Gastroesophageal sphincter (tissue), 4 donors: ENCODE results near the gene CTNNA3. TPM values are rescaled to one million over a fixed set of nuclear protein-coding genes. Genes with fewer than 3 reads are reported as not detected.

Experiments used
- ATAC-seq: fragments of 150-250 bp; one replicate; pipeline ENCODE4 v1.9.1; 2016; ENCODE audit warnings: mild to moderate bottlenecking, moderate library complexity
- H3K27ac ChIP-seq, 4 donors: fragments of 200-600 bp; sonication (generic) in 3 of 4; 1 replicate in 3 of 4; 2 replicates in 1 of 4; pipeline ENCODE4 v1.5.1; 2016 to 2019
- H3K27me3 ChIP-seq: fragments of 200-600 bp; sonication (generic); one replicate; pipeline ENCODE4 v1.5.1; 2019
- H3K36me3 ChIP-seq, 2 donors: fragments of 200-600 bp; sonication (generic); one replicate each; pipeline ENCODE4 v1.5.1; 2019; ENCODE audit warnings: control low read depth in 1 of 2
- H3K4me1 ChIP-seq, 3 donors: fragments of 200-600 bp; sonication (generic); 1 replicate in 2 of 3; 2 replicates in 1 of 3; pipeline ENCODE4 v1.5.1; 2016 to 2019; ENCODE audit warnings: control low read depth in 2 of 3
- H3K4me3 ChIP-seq, 2 donors: fragments of 200-600 bp; sonication (generic); one replicate each; pipeline ENCODE4 v1.5.1; 2019; ENCODE audit warnings: mild to moderate bottlenecking in 1 of 2, moderate library complexity in 1 of 2
- H3K9me3 ChIP-seq, 3 donors: fragments of 200-600 bp; sonication (generic); one replicate each; pipeline ENCODE4 v1.5.1; 2017 to 2019; ENCODE audit warnings: control low read depth in 2 of 3
- EP300 ChIP-seq: sonication (generic); formaldehyde crosslinking; IDR thresholded peaks from one replicate; pipeline ENCODE4 v1.6.1; 2017; ENCODE audit warnings: antibody characterized with exemption, mild to moderate bottlenecking
- POLR2A ChIP-seq, 2 donors: fragments of 450-650 bp; IDR thresholded peaks; one replicate each; pipeline ENCODE4 v1.6.1; 2017; ENCODE audit warnings: antibody characterized with exemption in 2 of 2, mild to moderate bottlenecking in 2 of 2, moderate library complexity in 1 of 2
- POLR2AphosphoS5 ChIP-seq: sonication (generic); formaldehyde crosslinking; IDR thresholded peaks from one replicate; pipeline ENCODE4 v1.6.1; 2017; ENCODE audit warnings: antibody characterized with exemption
- WGBS, 2 donors: methylation state at CpG; one replicate each; pipeline ENCODE4 v1.1.5; 2018; ENCODE audit warnings: low coverage in 1 of 2; 5-methylcytosine and 5-hydroxymethylcytosine counted together
- total RNA-seq, 4 donors: library from RNA; depleted of rRNA; stranded (reverse); fragments of >200 nt; gene quantifications; one replicate each; pipeline ENCODE4 v1.1.0, GENCODE V29; 2016
- TF ChIP-seq, protein P1 (sequence below), 4 experiments: fragments of 200-600 bp in 2 of 4; fragments of 450-650 bp in 2 of 4; sonication (generic) in 1 of 4; IDR thresholded peaks; one replicate each; pipeline ENCODE4 v1.5.1; 2017 to 2019; ENCODE audit warnings: antibody characterized with exemption in 4 of 4, mild to moderate bottlenecking in 2 of 4, moderate library complexity in 2 of 4

The CTNNA3 gene
- 10 to 100 TPM in 2 of 4 donors, 1 to 10 TPM in 2; 5.1 to 22.0 (median 13.8) TPM for total RNA-seq

- 3% methylated on average over 6 of the region's 6 CpGs; no CpG with 5 or more reads in 1 of the 2 donors for WGBS, 2 donors
- Histone ChIP-seq H3K4me3 (peak within 1 kb of the TSS; percentile 44 to 67), H3K9me3 (no peaks in the 10 kb centered on the region), H3K4me1 (peaks cover 0 to 31% (median 6%) of the 10 kb centered on the region in 3 donors), H3K27me3 (no peaks in the 10 kb centered on the region), H3K36me3 (no peaks in the 10 kb centered on the region), H3K27ac (peak within 1 kb of the TSS; percentile 60 to 81 (median 66))
- TF ChIP-seq EP300 (no peak), POLR2AphosphoS5 (peak; percentile 46), POLR2A (IDR thresholded peaks at IDR 0.05) (no peak)
- ATAC-seq = no peak
These were observed at the start of gene CTNNA3 for GRCh38 chr10:67696029-67696428. Gene CTNNA3, minus strand, starts transcription at chr10:67696195.

- H3K36me3 ChIP-seq = no peaks in the 10 kb centered on the region
- H3K9me3 ChIP-seq = no peaks in the 10 kb centered on the region
- no peaks in the 10 kb centered on the region for H3K4me1 ChIP-seq
- H3K27me3 ChIP-seq = no peaks in the 10 kb centered on the region
- no peak overlapping the region for H3K4me3 ChIP-seq
- no peak overlapping the region for H3K27ac ChIP-seq
- 88 to 98% methylated on average over 4 of the region's 4 CpGs for WGBS, 2 donors
- TF ChIP-seq POLR2A (IDR thresholded peaks at IDR 0.05) (no peak), EP300 (no peak), POLR2AphosphoS5 (no peak)
- TF ChIP-seq, protein P1, sequence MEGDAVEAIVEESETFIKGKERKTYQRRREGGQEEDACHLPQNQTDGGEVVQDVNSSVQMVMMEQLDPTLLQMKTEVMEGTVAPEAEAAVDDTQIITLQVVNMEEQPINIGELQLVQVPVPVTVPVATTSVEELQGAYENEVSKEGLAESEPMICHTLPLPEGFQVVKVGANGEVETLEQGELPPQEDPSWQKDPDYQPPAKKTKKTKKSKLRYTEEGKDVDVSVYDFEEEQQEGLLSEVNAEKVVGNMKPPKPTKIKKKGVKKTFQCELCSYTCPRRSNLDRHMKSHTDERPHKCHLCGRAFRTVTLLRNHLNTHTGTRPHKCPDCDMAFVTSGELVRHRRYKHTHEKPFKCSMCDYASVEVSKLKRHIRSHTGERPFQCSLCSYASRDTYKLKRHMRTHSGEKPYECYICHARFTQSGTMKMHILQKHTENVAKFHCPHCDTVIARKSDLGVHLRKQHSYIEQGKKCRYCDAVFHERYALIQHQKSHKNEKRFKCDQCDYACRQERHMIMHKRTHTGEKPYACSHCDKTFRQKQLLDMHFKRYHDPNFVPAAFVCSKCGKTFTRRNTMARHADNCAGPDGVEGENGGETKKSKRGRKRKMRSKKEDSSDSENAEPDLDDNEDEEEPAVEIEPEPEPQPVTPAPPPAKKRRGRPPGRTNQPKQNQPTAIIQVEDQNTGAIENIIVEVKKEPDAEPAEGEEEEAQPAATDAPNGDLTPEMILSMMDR (IDR thresholded peaks at IDR 0.05) = no peak
- ATAC-seq = no peak
These were observed 39.4 kb upstream of the CTNNA3 start for GRCh38 chr10:67735430-67735829.

DNA sequence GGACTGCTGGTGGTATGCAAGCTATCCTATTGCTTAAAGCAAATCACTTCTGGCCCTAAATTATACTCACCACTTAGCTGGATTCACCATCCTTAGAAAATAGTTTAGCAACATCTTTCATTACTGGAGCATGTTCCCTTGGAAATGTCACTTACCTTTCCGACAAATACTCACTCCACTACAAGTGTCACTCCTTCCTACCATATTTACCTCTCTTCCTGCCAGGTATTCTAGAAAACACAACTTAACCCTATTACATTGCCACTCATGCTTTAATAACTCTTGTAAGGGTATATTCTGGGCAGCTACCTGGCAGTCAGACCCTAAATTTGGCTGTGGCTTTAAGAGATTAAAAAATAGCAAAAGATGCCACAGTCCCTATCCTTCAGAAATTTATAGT, 37.5 kb upstream of the CTNNA3 start:
- no peak for ATAC-seq
- no peak overlapping the region for H3K4me3 ChIP-seq
- 83 to 88% methylated on average over 1 of the region's 1 CpG for WGBS, 2 donors

DNA sequence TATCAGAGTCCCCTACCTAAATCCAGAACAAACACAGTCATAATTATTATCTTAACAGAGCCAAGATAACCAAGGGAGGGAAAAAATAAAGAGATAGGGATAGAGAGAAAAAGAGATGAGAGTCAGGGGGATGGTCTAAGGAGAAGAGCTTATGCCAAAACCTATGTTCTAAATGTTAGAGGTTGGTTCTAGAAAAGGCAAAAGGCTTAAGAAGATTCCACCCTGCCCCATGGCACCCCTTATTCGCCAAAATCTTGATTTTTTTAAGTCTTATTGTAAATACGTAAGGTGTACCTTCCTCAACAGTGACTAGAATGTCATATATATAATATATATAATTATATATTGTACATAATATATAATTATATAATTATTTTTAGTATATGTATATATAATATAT, 29.6 kb upstream of the CTNNA3 start:
- no peak overlapping the region for H3K27ac ChIP-seq
- no peak for ATAC-seq
- peaks cover 0 to 4% (median 0%) of the 10 kb centered on the region in 3 donors for H3K9me3 ChIP-seq
- H3K4me3 ChIP-seq = no peak overlapping the region
- no peaks in the 10 kb centered on the region for H3K4me1 ChIP-seq
- H3K36me3 ChIP-seq = no peaks in the 10 kb centered on the region
- no peaks in the 10 kb centered on the region for H3K27me3 ChIP-seq
- TF ChIP-seq POLR2AphosphoS5 (no peak), EP300 (no peak), POLR2A (IDR thresholded peaks at IDR 0.05) (no peak)
- TF ChIP-seq, protein P1 (IDR thresholded peaks at IDR 0.05) = no peak
- 84 to 93% methylated on average over 2 of the region's 2 CpGs for WGBS, 2 donors

More for the DNA sequence above, 37.5 kb upstream of the CTNNA3 start:
- Histone ChIP-seq H3K27me3 (no peaks in the 10 kb centered on the region), H3K36me3 (no peaks in the 10 kb centered on the region), H3K4me1 (no peaks in the 10 kb centered on the region), H3K27ac (no peak overlapping the region), H3K9me3 (no peaks in the 10 kb centered on the region)
- no peak for TF ChIP-seq EP300
- TF ChIP-seq POLR2A (IDR thresholded peaks at IDR 0.05) = no peak
- TF ChIP-seq, protein P1 (IDR thresholded peaks at IDR 0.05) = no peak
- TF ChIP-seq POLR2AphosphoS5 = no peak

DNA sequence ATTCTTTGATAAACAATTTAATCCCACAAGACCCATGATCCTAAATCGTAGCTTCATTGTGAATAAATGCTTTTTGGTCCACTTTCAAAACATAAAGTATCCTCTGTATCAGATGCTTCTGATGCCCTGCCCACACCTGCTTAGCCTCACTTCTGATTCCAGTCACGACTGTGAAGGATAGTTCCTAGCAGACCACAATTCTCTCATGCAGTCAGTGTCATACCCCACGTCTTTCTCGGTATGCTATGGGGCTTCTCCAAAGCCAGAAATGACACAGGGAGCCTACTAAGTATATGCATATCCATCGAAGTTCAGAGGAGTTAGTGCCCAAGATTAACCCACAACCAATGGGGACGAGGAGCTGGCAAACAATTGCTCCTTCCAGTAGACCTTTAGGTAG, 27.6 kb upstream of the CTNNA3 start:
- WGBS, 2 donors = 80 to 83% methylated on average over 1 to 6 of the region's 6 CpGs

More for the DNA sequence above, 27.6 kb upstream of the CTNNA3 start:
- Histone ChIP-seq H3K4me3 (no peak overlapping the region), H3K27me3 (no peaks in the 10 kb centered on the region), H3K36me3 (no peaks in the 10 kb centered on the region), H3K4me1 (no peaks in the 10 kb centered on the region), H3K9me3 (peaks cover 0 to 4% (median 0%) of the 10 kb centered on the region in 3 donors), H3K27ac (no peak overlapping the region)
- TF ChIP-seq POLR2A (IDR thresholded peaks at IDR 0.05) = no peak
- TF ChIP-seq, protein P1 (IDR thresholded peaks at IDR 0.05) = no peak
- TF ChIP-seq EP300 = no peak
- no peak for TF ChIP-seq POLR2AphosphoS5
- ATAC-seq = no peak
